Stimulated activated CD4-positive, alpha-beta T cell treated with anti-CD3 and anti-CD28 coated beads, TNF-alpha, amount 100 ng/mL, for 48 hours (primary cell): ENCODE results near the gene KRT8.
A peak's percentile ranks its signal among the peaks of the same experiment; 100 is the strongest.
"Not testable (repeated sequence)": the region's sequence is repeated elsewhere in the genome, so short reads cannot be mapped to it uniquely, and the experiment has no call there.

Experiments
- DNase-seq, 3 donors: peaks; one replicate each; pipeline ENCODE4 v3.0.0-alpha.2; 2020; ENCODE audit warnings: low read depth in 3 of 3

Gene KRT8

DNA sequence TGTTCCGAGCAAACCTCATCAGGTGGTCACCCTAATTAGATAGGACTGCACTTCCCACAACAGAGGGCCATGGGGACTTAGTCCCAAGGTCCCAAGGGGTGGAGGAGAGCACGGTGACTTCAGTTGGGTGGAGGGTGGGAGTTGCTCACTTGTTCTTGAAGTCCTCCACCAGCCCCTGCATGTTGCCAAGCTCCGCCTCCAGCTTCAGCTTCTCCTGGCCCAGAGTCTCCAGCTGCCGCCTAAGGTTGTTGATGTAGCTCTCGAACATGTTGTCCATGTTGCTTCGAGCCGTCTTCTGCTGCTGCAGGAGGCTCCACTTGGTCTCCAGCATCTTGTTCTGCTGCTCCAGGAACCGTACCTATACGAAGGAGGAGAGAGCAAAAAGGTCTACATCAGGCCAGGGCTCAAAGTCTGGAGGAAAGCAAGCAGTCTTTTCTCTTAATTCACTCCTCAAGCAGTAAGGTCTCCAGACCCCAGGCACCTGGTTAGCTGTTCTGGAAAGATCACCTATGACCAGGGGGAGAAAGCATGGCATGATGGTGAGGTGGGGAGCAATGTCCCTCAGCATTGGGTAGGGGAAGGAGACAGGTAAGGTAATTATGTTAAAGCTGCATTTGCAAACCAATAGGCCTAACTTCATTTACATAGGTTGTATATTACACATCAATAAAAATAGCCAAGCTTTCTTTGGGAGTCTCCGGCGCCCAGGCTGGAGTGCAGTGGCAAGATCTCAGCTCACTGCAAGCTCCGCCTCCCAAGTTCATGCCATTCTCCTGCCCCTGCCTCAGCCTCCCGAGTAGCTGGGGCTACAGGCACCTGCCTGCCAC lies 2.9 kb downstream of the KRT8 start:
- no peak for DNase-seq

DNA sequence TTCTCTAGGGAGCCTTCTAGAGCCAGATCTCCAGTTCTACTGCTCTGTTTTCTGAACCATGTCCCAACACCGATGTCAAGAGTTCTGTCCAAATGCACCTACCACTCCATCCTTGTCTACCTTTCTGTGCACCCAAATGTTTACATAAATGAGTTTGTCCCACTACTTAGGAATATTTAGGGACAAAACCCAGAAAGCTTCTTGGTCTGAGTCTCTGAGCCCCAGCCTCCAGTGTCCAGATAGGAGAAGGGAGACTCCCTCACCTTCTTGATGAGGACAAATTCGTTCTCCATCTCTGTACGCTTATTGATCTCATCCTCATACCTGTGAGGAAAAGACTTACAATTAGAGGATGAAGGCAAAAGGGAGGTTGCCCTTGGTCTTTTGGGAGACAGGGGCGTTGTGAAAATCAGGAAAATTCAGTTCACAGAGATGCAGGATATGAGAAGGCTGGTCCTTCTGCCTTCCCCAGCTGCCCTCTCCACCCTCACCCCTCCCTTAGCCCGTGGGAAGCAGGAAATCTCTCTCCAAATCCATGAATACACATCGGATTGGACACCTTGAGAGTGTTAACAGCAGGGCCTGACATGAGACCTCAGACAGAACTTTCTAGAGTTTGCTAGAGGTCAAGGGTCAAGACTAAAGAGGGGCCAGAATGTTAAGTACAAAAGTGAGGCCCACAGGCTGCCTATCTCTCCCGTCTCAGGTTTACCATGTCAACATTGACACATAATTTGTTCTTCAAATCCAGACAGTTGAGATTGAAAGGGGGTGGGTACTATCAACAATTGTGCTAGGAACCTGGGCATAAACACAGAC lies 3.8 kb downstream of the KRT8 start:
- no peak for DNase-seq

DNA sequence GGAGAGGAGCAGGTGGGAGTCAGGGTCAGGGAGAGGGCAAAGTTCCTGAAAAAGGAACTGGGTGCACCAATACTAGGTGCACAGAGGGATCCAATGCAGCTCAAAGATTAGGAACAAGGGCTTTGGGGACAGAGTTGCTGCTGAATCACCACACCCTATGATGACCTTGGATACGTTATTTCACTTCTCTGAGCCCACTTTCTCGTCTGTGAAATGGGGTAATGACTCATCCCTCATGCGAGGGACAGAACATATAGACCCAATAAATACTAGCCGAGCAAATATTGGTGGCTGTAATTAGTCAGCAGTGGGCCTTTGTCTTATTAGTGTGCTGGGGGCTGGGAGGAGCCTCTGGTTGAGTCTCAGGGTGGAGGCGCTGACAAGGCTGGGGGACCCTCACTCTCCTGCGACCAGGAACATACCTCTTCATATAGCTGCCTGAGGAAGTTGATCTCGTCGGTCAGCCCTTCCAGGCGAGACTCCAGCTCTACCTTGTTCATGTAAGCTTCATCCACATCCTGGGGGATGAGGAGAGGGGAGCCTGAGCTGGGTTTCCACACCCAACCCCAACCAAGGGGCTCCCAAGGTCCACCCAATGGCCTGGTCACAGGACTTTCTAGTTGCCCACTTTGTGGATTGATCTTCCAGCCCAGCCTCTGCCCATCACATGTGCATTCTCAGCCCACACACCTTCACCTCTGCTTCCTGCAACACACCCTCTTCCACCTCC lies 4.5 kb downstream of the KRT8 start:
- DNase-seq: no peak

DNA sequence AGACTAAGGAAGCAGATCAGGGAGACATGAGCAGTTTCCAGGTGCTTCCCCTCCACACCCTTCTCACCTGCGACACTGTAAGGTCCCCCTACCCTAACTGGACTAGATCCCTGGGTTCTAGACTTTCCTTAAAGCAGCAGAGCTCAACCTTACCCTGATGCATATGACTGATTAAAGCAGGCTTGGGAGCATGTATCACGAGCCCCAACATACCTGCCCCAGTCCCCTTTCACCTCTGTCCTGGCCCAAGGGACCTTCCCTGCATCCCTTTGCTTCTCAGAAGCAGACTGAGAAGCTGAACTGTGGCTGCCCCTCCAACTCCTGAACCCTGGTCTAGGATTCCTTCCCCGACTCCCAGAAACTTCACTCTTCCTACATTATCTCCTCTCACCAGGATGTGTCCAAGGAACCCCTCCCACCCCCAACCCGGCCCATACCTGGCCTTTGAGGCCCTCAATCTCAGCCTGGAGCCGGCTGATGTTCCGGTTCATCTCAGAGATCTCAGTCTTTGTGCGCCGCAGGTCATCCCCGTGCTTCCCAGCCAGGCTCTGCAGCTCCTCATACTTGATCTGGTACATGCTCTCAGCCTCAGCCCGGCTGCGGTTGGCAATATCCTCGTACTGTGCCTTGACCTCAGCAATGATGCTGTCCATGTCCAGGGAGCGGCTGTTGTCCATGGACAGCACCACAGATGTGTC lies 5.4 kb downstream of the KRT8 start:
- no peak for DNase-seq

DNA sequence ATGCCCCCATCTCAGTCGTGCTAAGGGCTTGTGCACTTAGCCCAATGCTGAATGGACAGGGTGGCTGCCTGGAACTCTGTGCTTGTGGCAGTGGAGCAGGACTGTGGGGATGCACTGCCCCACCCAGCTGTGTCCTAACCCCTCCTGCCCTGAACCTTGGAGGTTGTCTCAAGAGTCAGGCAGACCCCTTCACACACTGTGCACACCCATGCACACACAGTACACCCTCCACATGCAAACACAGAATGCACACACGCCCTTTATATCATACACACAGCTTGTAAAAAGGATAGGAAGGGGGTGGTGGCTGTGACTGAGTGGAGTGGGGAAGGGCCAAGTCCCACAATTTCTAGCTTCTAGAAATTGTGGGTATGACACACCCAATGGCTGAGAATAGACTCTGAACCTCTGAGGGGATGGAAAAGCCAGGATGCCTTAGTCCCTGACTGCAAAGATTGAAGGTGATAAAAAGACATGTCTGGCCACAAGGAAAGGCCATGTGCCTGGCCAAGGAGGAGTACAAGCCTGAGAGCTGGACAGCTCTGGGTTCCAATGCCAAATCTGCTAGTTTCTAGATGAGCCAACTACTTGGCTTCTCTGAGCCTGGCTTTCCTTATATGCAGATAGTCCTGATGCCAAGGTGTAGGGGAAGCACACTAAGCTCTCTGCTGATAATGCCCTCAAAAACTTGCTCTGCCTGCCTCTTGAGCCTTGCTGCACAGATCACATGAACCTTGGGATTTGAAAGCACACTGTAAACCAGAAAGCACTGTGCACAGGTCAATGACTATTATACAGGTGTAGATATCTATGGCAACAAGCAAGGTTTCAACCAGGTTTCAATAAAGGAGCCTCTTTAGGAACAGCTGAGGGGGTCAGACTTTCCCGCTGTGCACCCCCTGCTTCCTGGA lies 8.4 kb downstream of the KRT8 start:
- DNase-seq: no peak

DNA sequence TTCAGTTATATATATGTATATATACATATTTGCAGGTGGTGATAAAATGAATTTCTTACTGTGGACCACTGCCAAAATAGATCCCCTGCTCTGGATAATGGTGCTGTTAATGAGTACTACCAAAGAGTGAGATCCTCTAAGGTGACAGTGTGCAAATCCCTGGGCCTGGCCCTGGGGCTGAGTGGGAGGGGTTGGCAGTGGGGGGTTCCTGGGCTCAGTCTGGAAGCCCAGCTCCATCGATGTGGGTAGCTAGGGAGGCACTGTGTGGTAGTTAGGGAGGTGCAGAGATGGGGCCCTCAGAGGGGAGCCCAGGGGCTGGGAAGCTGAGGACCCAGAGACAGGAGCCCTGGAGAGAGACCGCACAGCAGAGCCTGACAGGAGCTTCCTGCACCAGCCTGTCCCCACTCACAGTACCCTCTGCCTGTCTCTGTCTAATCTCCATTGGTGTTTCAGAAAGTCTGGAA lies 9.1 kb downstream of the KRT8 start:
- DNase-seq: no peak

DNA sequence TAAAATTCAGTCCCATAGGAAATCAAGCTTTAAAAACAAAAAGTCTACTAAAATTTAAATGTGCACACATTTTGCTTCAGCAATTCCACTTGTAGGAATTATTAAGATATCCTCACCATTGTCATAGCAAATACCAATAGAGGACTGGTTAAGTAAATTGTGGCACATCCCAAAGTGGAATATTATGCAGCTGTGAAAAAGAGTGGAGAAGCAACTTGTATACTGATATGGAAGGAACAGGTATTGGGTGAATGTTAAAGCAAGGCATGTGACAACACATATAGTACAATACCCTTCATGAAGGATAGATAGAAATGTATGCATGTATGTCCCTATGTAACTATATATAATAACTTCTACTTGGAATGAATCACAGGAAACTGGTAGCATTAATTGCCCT lies 11.9 kb downstream of the KRT8 start:
- DNase-seq: no peak

DNA sequence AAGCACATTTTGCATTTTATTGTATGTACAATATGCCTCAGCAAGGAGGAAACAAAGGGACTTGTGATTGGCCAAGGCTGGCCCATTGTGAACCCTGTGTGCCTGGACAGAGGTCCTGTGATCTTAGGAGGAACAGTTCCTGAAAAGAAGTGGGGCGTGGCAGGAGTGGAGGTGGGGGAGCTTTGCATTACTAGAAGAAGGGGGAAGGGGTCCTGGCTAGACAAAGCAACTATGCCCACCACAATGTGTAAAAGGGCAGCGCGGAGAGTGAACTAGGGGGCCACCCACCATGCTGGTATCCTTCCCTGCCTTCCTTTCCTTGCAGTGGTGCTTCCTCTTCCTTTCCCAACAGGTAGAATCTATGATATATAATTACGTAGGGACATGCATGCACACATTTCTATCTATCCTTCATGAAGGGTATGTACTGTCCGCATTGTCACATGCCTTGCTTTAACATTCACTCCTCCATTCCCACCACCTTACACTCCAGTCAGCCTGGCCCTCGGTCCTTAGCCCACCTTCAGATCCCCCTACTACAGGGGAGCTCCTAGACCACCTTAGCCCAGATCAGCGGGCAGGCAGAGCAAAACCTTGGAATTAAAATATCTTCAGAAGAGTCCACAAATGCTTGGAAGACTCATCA lies 12.5 kb downstream of the KRT8 start:
- no peak for DNase-seq

DNA sequence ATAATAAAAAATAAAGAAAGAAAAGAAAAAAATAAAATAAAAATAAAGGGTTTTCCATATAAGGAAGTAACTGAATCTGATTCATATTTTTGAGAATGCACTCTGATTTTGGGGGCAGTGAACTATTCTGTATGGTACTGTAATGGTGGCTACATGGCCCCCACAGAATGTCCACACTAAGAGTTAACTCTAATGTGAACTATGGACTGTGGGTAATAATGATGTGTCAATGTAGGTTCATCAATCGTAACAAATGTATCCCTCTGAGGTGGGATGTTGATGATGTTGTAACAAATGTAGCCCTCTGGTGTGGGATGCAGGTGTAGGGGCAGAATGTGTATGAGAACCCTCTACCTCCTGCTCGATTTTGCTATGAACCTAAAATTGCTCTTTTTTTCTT lies 13.8 kb downstream of the KRT8 start:
- DNase-seq: no peak

DNA sequence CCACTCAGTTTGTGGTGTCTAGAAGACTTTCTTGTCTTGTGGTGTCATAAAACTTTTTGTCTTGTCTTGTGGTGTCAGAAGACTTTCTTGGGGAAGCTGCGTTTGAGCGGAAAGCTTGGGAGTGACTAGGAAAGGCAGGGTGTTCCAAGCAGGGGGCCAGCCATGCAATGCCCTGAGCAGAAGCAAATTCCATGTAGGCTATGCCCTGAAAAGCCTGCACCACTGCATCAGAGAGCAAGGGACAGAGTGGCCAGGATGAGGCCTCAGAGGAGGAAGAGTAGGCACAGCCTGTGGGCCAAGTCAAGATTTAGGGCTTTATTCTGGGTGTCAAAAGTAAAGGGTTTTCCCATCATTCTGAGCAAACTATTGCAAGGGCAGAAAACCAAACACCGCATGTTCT lies 14.5 kb downstream of the KRT8 start:
- DNase-seq: no peak

DNA sequence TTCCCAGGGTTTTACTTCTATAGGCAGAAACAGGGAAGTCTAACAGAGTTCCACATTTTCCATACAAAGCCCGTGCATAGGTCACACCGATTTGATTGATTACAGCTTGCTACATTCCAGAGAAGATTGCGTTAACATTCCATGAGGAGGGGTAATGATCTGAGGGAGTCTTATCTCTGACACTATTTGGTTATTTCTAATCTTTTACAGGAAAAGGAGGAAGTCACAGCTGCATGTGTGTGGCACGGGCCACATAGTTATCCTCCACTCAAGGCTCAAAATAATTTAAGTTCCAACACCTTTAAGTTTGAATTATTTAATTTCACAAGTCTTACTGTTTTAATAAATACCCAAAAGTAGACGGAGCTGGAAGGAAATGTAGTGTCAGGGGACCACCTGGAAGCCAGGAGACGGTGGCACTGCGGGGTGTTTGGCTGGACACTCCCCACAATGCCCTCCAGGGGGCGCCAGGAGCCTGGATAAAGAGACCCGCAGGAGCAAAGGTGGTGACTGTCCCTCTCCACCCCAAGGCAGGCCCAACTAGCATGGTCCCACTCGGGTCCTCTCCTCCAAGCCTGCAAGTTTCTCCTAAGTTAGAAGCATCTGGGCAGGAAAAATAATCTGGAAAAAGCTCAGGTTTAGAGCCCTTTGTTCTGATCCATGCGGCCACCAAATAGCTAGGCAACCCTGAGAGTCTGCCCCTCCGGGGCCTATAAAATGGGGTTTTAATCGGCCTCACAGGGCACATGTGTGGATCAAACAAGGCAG lies 20.2 kb downstream of the KRT8 start:
- DNase-seq: peak in 2 of 3 donors; percentile 73 to 75

DNA sequence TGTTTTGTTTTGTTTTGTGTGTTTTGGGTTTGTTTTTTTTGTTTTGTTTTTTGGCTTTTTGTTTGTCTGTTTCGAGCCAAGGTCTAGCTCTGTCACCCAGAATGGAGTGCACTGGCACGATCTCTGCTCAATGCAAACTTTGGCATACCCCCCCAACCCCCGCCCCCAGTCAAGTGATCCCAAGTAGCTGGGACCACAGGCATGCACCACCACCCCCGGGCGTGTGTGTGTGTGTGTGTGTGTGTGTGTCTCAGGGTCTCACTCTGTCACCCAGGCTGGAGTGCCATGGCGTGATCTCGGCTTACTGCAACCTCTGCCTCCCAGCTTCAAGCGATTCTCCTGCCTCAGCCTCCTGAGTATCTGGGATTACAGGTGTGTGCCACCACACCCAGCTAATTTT lies 24.4 kb downstream of the KRT8 start:
- DNase-seq: not testable (repeated sequence)

DNA sequence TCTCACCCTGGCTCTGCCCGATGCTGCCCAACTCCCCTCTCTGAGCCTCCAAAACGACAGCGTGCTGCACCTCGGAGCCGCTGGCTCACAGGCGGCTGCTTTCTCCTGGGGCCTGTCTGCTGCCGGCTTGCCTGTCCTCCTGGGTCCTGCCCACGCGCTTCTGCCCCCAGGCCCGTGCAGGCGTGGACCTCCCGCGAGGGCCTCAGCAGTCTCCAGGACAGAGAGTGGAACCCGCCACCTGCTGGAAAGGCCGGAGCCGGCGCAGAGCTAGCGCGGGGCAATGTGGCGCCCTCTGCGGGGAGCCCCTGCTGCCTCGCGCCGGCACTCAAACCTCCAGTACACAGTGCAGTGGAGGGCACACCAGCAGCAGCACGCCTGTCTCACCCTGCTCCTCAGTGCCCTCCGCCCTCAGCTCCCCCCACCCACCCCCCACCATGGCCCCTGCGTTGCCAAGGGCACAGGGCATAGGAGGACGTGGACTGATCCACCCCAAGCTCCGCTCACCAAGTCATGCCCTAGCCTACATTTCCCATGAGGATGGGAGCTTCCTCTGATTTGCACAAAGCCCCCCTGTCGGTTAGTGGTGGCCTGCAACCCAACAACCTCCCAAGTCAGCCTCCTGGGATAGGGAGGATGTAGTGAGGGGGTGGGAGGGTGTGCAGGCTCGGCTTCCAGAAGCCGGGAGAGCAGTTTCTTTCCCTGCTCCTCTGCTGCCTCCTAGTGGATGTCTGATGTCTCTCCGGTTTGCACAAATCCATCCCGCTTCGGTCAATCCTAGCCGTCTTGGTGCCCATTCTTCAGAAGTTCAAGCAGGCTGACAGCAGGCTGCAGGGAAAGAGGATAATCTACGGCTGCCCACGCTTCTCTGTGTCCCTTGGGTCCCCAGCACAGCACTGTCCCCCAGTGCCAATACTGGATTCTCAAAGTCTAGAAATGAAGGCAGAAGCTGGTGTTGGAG lies 25.2 kb downstream of the KRT8 start:
- peak in 2 of 3 donors; percentile 35 to 63 for DNase-seq

DNA sequence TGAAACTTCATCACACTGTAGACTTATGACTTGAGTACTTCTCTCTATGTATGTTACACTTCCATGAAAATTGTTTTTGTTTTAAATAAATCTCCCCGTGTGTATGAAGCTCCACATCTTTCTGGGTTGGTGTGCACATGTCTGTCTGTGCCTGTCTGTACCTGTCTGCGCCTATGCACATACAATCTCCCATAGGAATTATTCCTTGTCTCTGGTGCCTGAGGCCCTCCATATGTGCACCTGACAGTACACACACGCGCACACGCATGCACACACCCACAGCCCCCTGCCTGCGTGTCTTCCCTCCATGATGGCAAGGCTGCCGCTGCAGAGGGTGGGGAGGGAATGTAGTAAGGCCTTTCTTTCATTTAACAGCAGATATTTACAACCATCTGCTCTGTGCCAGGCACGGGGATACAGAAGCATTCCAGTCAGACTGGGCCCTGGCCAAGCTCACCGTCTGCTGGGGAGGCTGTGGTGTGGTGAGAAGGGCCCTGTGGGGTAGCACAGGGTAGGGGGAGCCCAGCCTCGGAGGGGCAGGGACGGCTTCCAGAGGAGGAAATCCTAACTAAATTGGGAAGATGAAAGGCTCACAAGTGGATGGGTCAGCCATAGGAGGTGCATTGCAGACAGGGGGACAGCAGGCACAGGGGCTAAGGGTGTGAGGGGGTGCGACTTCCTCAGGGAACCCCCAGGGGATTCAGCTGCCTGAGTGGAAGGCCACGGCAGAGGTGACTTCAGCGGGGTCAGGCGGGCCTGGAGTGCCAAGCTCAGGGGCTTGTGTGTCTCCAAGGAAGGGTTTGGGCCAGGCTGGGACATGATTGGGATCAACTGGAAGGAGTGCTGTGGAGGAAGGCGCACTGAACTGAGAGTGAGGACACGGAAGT lies 26.1 kb downstream of the KRT8 start:
- no peak for DNase-seq

DNA sequence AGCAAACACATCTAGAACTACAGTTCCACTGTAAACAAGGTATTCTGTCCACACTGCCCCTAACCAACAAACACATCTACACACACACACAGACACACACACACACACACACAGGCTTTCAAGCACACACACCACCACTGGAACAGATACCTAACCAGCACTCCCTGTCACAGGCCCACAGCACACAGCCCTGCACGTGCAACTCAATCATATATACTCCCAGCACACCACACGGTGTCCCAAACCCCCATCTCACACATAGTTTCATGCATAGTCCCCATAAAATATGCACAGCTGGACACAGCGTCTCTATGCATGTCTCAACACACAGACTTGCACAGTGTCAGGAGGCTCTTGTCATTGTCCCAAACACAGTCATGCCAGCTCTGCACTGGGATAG lies 27.6 kb downstream of the KRT8 start:
- DNase-seq: no peak

DNA sequence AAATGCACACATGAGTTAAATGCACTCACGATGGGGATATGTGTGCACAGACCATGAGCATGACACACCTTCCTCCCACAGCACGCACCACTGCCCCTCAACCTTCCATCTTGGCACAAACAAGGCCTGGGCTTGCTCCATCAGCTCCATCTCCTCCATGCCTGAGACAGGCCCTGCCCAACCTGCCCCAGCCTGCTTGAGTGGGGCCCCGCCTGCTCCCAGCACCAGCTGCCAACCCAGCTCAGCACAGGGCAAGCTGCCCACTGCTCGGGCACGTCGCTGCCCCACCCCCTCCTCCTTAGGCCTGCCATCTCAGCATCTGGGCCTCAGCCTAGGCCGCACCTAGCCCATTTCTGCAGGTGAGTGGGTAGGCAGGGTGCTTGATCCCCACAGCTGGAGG lies 28.5 kb downstream of the KRT8 start:
- DNase-seq: no peak
